Measurements from ENCODE around the gene MANBA. TPM values are rescaled to one million over a fixed set of nuclear protein-coding genes. Genes with fewer than 3 reads are reported as not detected.

MANBA gene
- total RNA-seq, 1 experiment from 2014 or later: 4.0 TPM

GRCh38 chr4:102604222-102604940 lies 156.4 kb downstream of the MANBA start:
- H3K9me3 ChIP-seq (ENCODE audit: low read depth, low read length, poor library complexity, severe bottlenecking): no peaks in the 10 kb centered on the region
- TF ChIP-seq CTCF (conservative IDR thresholded peaks at IDR 0.05; ENCODE audit: low read depth, low read length) (no peak), EZH2 (IDR thresholded peaks at IDR 0.05; ENCODE audit: borderline replicate concordance, low read depth, low read length, poor library complexity, severe bottlenecking) (no peak)
- no peak overlapping the region for H3K27ac ChIP-seq (ENCODE audit: low read depth, low read length, poor library complexity, severe bottlenecking)
- no TSS peak for BruUV-seq (replicated peaks)
- no peaks in the 10 kb centered on the region for H3K36me3 ChIP-seq (ENCODE audit: insufficient read depth, low read length, poor library complexity, severe bottlenecking)
- CTCF ChIA-PET: no interaction called here
- H3K27me3 ChIP-seq (replicated peaks; ENCODE audit: insufficient read depth, low read depth, low read length, poor library complexity): no peaks in the 10 kb centered on the region
- intact Hi-C loops (cut with micrococcal nuclease; ENCODE audit: unreplicated experiment): no loop called here
- POLR2A ChIA-PET (ENCODE audit: low non-redundant PET): no interaction called here
- H3K4me3 ChIP-seq (ENCODE audit: low read depth, low read length, poor library complexity, severe bottlenecking): no peak overlapping the region
- no peak for DNase-seq (ENCODE audit: low spot score)
- no peaks in the 10 kb centered on the region for H3K4me1 ChIP-seq (ENCODE audit: insufficient read depth, low read length, poor library complexity, severe bottlenecking)

GRCh38 chr4:102601586-102602227 lies 159.1 kb downstream of the MANBA start:
- BruUV-seq (replicated peaks): no TSS peak
- Histone ChIP-seq H3K27me3 (replicated peaks; ENCODE audit: insufficient read depth, low read depth, low read length, poor library complexity) (no peaks in the 10 kb centered on the region), H3K36me3 (ENCODE audit: insufficient read depth, low read length, poor library complexity, severe bottlenecking) (no peaks in the 10 kb centered on the region), H3K4me1 (ENCODE audit: insufficient read depth, low read length, poor library complexity, severe bottlenecking) (no peaks in the 10 kb centered on the region), H3K27ac (ENCODE audit: low read depth, low read length, poor library complexity, severe bottlenecking) (no peak overlapping the region), H3K4me3 (ENCODE audit: low read depth, low read length, poor library complexity, severe bottlenecking) (no peak overlapping the region), H3K9me3 (ENCODE audit: low read depth, low read length, poor library complexity, severe bottlenecking) (no peaks in the 10 kb centered on the region)
- intact Hi-C loops (cut with micrococcal nuclease; ENCODE audit: unreplicated experiment): no loop called here
- ChIA-PET CTCF (no interaction called here), POLR2A (ENCODE audit: low non-redundant PET) (no interaction called here)
- TF ChIP-seq CTCF (conservative IDR thresholded peaks at IDR 0.05; ENCODE audit: low read depth, low read length) (no peak), EZH2 (IDR thresholded peaks at IDR 0.05; ENCODE audit: borderline replicate concordance, low read depth, low read length, poor library complexity, severe bottlenecking) (no peak)
- no peak for DNase-seq (ENCODE audit: low spot score)

GRCh38 chr4:102600689-102601088 lies 160.1 kb downstream of the MANBA start:
- Histone ChIP-seq H3K4me1 (ENCODE audit: insufficient read depth, low read length, poor library complexity, severe bottlenecking) (no peaks in the 10 kb centered on the region), H3K27me3 (replicated peaks; ENCODE audit: insufficient read depth, low read depth, low read length, poor library complexity) (no peaks in the 10 kb centered on the region), H3K4me3 (ENCODE audit: low read depth, low read length, poor library complexity, severe bottlenecking) (no peak overlapping the region), H3K27ac (ENCODE audit: low read depth, low read length, poor library complexity, severe bottlenecking) (no peak overlapping the region), H3K36me3 (ENCODE audit: insufficient read depth, low read length, poor library complexity, severe bottlenecking) (no peaks in the 10 kb centered on the region), H3K9me3 (ENCODE audit: low read depth, low read length, poor library complexity, severe bottlenecking) (no peaks in the 10 kb centered on the region)
- TF ChIP-seq CTCF (conservative IDR thresholded peaks at IDR 0.05; ENCODE audit: low read depth, low read length) (no peak), EZH2 (IDR thresholded peaks at IDR 0.05; ENCODE audit: borderline replicate concordance, low read depth, low read length, poor library complexity, severe bottlenecking) (no peak)
- intact Hi-C loops (cut with micrococcal nuclease; ENCODE audit: unreplicated experiment): no loop called here
- POLR2A ChIA-PET (ENCODE audit: low non-redundant PET): no interaction called here
- no peak for DNase-seq (ENCODE audit: low spot score)
- CTCF ChIA-PET: no interaction called here
- no TSS peak for BruUV-seq (replicated peaks)
